22Rv1 (cell line): Measurements from ENCODE around the gene CAPN1.

Source experiments
- ZFX ChIP-seq: fragments of 450-650 bp; IDR thresholded peaks from 2 replicates; pipeline ENCODE4 v1.6.1; 2017; ENCODE audit warnings: antibody characterized with exemption, borderline replicate concordance
- TF ChIP-seq, protein P1 (sequence below): fragments of 450-650 bp; IDR thresholded peaks from 2 replicates; pipeline ENCODE4 v1.5.1; 2017; ENCODE audit warnings: mild to moderate bottlenecking

DNA sequence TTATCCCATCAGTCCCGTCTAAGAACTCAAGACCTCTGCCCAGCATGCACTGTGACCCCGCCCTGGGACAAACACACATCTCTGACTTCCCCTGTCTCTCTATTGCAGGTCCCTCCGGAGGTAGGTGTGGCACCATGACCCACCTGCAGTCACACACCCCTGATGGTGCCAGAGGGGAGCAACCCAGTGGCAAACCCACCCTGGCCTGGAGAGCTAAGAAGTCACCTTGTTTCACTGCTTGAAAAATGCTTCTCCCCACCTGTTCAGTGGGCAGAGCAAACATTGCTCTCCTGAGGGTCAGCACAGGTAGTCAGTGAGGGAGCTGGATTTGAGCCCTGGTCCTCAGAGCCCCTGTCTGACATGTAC lies 23.9 kb downstream of the CAPN1 start:
- TF ChIP-seq, protein P1, sequence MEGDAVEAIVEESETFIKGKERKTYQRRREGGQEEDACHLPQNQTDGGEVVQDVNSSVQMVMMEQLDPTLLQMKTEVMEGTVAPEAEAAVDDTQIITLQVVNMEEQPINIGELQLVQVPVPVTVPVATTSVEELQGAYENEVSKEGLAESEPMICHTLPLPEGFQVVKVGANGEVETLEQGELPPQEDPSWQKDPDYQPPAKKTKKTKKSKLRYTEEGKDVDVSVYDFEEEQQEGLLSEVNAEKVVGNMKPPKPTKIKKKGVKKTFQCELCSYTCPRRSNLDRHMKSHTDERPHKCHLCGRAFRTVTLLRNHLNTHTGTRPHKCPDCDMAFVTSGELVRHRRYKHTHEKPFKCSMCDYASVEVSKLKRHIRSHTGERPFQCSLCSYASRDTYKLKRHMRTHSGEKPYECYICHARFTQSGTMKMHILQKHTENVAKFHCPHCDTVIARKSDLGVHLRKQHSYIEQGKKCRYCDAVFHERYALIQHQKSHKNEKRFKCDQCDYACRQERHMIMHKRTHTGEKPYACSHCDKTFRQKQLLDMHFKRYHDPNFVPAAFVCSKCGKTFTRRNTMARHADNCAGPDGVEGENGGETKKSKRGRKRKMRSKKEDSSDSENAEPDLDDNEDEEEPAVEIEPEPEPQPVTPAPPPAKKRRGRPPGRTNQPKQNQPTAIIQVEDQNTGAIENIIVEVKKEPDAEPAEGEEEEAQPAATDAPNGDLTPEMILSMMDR: no peak
- TF ChIP-seq ZFX: no peak
